HepG2 (cell line): ENCODE results near the gene PSEN2. TPM values are rescaled to one million over a fixed set of nuclear protein-coding genes. Genes with fewer than 3 reads are reported as not detected.

Source experiments
- BRD4 ChIP-seq: sonication (generic); formaldehyde crosslinking; IDR thresholded peaks from 2 replicates; pipeline ENCODE4 v1.4.0; 2020; ENCODE audit warnings: missing genetic modification reagents
- CBFB ChIP-seq: sonication (generic); formaldehyde crosslinking; IDR thresholded peaks from 2 replicates; pipeline ENCODE4 v1.4.0; 2020; ENCODE audit warnings: missing genetic modification reagents
- GABPB1 ChIP-seq: IDR thresholded peaks from 2 replicates; pipeline ENCODE4 v1.6.1; 2016; ENCODE audit warnings: mild to moderate bottlenecking, missing genetic modification reagents, moderate library complexity, missing compliant biosample characterization
- NFE2L2 ChIP-seq: fragments of 150-350 bp; IDR thresholded peaks from 2 replicates; pipeline ENCODE4 v1.6.1; 2014; ENCODE audit warnings: low read length
- RAD51 ChIP-seq: fragments of 450-650 bp; IDR thresholded peaks from 2 replicates; pipeline ENCODE4 v1.6.1; 2016; ENCODE audit warnings: borderline replicate concordance
- RARG ChIP-seq: sonication (generic); formaldehyde crosslinking; IDR thresholded peaks from 2 replicates; pipeline ENCODE4 v1.4.0; 2020; ENCODE audit warnings: low read depth, mild to moderate bottlenecking, missing genetic modification reagents
- RFX5 ChIP-seq: IDR thresholded peaks from 2 replicates; pipeline ENCODE4 v1.6.1; 2011; ENCODE audit warnings: low read depth, low read length, improper control_type of control experiment
- TOPORS ChIP-seq: sonication (generic); formaldehyde crosslinking; IDR thresholded peaks from 2 replicates; pipeline ENCODE4 v1.8.0; 2023; ENCODE audit warnings: mild to moderate bottlenecking, missing genetic modification reagents
- ZFP41 ChIP-seq: sonication (generic); formaldehyde crosslinking; IDR thresholded peaks from 2 replicates; pipeline ENCODE4 v1.4.0; 2020; ENCODE audit warnings: mild to moderate bottlenecking, missing genetic modification reagents, borderline replicate concordance
- ZFX ChIP-seq: sonication (generic); formaldehyde crosslinking; IDR thresholded peaks from 2 replicates; pipeline ENCODE4 v1.4.0; 2020; ENCODE audit warnings: mild to moderate bottlenecking, low read depth, missing genetic modification reagents, moderate library complexity
- ZNF225 ChIP-seq: sonication (generic); formaldehyde crosslinking; IDR thresholded peaks from 2 replicates; pipeline ENCODE4 v1.4.0; 2020; ENCODE audit warnings: mild to moderate bottlenecking, missing genetic modification reagents
- ZSCAN9 ChIP-seq: IDR thresholded peaks from 2 replicates; pipeline ENCODE4 v1.6.1; 2016; ENCODE audit warnings: borderline replicate concordance
- polyA plus RNA-seq, 8 experiments: library from polyadenylated mRNA; depleted of rRNA in 3 of 8; stranded (reverse) in 7 of 8; unstranded in 1 of 8; fragments of >200 nt; fragmentation: Illumina TruSeq in 4 of 8; extraction: Trizol in 4 of 8; gene quantifications; 2 replicates each; pipeline versions ENCODE4 v1.2.1 to v1.2.3, GENCODE V29; 2011 to 2016; ENCODE audit warnings: low read depth in 4 of 8, missing spikeins in 1 of 8, mixed read lengths in 1 of 8; ENCODE audit not compliant: insufficient read depth in 1 of 8
- total RNA-seq, 5 experiments: library from RNA; depleted of rRNA; stranded (reverse); fragments of >200 nt; fragmentation: Illumina TruSeq; extraction: Trizol; gene quantifications; 2 replicates each; pipeline ENCODE4 v1.2.3, GENCODE V29; 2016; ENCODE audit warnings: low read depth in 1 of 5
- TF ChIP-seq, protein P1 (sequence below): sonication (generic); formaldehyde crosslinking; IDR thresholded peaks from 2 replicates; pipeline ENCODE4 v1.4.0; 2020; ENCODE audit warnings: missing genetic modification reagents
- TF ChIP-seq, protein P2 (sequence below): sonication (generic); formaldehyde crosslinking; IDR thresholded peaks from 2 replicates; pipeline ENCODE4 v1.8.1; 2023; ENCODE audit warnings: missing genetic modification reagents, mild to moderate bottlenecking, borderline replicate concordance
- TF ChIP-seq, protein P3 (sequence below): sonication (generic); formaldehyde crosslinking; IDR thresholded peaks from 2 replicates; pipeline ENCODE4 v1.8.1; 2022; ENCODE audit warnings: mild to moderate bottlenecking, missing genetic modification reagents
- TF ChIP-seq, protein P4 (sequence below), 2 experiments: IDR thresholded peaks; 2 replicates each; pipeline ENCODE4 v1.6.1; 2011 to 2012; ENCODE audit warnings: low read length in 2 of 2, borderline replicate concordance in 1 of 2, low read depth in 1 of 2, mild to moderate bottlenecking in 1 of 2, moderate library complexity in 1 of 2
- TF ChIP-seq, protein P5 (sequence below): sonication (generic); formaldehyde crosslinking; IDR thresholded peaks from 2 replicates; pipeline ENCODE4 v1.5.0; 2020; ENCODE audit warnings: missing genetic modification reagents
- TF ChIP-seq, protein P6 (sequence below): sonication (generic); formaldehyde crosslinking; IDR thresholded peaks from 2 replicates; pipeline ENCODE4 v1.8.1; 2023; ENCODE audit warnings: mild to moderate bottlenecking, missing genetic modification reagents

The PSEN2 gene
- total and polyA plus RNA-seq, 2 of the 13 experiments (the other 11 are each of a cell fraction or from before 2014, with no cell fraction given): 5.9 to 13.1 TPM

DNA sequence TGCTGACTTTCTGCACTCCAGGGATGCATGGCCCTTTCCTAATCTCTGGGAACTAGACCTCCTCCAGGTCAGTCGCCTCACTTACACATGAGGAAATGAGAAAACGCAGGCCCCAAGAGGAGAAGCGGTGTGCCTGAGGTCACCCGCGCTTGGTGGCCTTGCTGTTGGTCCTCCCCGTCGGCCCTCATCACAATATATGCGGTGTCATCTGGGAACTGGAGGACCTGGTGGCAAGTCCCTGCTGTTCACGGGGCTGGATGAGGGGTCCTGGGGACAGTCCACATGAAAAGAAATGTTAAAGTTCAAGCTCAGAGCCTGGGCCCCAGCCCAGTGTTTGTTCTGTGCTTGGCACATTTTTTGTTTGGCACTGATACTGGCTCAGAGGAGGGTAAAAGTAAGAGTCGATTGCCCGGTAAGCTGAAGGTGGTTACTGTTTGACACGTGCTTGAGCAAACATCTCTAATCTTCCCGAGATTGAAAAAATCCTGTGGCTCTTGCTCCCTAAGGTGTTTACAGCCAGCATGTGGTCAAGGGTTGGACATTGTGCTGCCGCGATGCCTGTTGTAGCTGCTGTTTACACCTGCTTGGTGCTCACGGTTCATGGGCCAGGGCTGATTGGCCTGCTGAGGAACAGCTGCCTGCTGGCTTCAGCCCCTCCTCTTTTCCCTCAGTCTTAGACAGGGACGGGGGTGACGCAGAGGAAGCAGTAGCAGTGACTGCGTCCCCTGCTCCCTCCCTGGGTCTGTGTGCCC lies 74.9 kb downstream of the PSEN2 start (continued):
- TF ChIP-seq, protein P1, sequence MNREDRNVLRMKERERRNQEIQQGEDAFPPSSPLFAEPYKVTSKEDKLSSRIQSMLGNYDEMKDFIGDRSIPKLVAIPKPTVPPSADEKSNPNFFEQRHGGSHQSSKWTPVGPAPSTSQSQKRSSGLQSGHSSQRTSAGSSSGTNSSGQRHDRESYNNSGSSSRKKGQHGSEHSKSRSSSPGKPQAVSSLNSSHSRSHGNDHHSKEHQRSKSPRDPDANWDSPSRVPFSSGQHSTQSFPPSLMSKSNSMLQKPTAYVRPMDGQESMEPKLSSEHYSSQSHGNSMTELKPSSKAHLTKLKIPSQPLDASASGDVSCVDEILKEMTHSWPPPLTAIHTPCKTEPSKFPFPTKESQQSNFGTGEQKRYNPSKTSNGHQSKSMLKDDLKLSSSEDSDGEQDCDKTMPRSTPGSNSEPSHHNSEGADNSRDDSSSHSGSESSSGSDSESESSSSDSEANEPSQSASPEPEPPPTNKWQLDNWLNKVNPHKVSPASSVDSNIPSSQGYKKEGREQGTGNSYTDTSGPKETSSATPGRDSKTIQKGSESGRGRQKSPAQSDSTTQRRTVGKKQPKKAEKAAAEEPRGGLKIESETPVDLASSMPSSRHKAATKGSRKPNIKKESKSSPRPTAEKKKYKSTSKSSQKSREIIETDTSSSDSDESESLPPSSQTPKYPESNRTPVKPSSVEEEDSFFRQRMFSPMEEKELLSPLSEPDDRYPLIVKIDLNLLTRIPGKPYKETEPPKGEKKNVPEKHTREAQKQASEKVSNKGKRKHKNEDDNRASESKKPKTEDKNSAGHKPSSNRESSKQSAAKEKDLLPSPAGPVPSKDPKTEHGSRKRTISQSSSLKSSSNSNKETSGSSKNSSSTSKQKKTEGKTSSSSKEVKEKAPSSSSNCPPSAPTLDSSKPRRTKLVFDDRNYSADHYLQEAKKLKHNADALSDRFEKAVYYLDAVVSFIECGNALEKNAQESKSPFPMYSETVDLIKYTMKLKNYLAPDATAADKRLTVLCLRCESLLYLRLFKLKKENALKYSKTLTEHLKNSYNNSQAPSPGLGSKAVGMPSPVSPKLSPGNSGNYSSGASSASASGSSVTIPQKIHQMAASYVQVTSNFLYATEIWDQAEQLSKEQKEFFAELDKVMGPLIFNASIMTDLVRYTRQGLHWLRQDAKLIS (CRISPR knock-in tag): no peak
- TF ChIP-seq ZSCAN9 (CRISPR knock-in tag): no peak
- TF ChIP-seq, protein P2, sequence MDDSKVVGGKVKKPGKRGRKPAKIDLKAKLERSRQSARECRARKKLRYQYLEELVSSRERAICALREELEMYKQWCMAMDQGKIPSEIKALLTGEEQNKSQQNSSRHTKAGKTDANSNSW (CRISPR knock-in tag): peak; percentile 58; the same call in 1 of the 2 replicates
- no peak for TF ChIP-seq BRD4
- TF ChIP-seq, protein P3, sequence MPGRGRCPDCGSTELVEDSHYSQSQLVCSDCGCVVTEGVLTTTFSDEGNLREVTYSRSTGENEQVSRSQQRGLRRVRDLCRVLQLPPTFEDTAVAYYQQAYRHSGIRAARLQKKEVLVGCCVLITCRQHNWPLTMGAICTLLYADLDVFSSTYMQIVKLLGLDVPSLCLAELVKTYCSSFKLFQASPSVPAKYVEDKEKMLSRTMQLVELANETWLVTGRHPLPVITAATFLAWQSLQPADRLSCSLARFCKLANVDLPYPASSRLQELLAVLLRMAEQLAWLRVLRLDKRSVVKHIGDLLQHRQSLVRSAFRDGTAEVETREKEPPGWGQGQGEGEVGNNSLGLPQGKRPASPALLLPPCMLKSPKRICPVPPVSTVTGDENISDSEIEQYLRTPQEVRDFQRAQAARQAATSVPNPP (CRISPR knock-in tag): peak; percentile 33; the same call in 1 of the 2 replicates
- TF ChIP-seq GABPB1 (CRISPR knock-in tag): no peak; the same call in 1 of the 2 replicates
- TF ChIP-seq, protein P4, sequence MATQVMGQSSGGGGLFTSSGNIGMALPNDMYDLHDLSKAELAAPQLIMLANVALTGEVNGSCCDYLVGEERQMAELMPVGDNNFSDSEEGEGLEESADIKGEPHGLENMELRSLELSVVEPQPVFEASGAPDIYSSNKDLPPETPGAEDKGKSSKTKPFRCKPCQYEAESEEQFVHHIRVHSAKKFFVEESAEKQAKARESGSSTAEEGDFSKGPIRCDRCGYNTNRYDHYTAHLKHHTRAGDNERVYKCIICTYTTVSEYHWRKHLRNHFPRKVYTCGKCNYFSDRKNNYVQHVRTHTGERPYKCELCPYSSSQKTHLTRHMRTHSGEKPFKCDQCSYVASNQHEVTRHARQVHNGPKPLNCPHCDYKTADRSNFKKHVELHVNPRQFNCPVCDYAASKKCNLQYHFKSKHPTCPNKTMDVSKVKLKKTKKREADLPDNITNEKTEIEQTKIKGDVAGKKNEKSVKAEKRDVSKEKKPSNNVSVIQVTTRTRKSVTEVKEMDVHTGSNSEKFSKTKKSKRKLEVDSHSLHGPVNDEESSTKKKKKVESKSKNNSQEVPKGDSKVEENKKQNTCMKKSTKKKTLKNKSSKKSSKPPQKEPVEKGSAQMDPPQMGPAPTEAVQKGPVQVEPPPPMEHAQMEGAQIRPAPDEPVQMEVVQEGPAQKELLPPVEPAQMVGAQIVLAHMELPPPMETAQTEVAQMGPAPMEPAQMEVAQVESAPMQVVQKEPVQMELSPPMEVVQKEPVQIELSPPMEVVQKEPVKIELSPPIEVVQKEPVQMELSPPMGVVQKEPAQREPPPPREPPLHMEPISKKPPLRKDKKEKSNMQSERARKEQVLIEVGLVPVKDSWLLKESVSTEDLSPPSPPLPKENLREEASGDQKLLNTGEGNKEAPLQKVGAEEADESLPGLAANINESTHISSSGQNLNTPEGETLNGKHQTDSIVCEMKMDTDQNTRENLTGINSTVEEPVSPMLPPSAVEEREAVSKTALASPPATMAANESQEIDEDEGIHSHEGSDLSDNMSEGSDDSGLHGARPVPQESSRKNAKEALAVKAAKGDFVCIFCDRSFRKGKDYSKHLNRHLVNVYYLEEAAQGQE (IDR thresholded peaks at IDR 0.05; ENCODE audit: borderline replicate concordance in 1 of 2, low read depth in 1 of 2, low read length in 2 of 2): no peak
- TF ChIP-seq, protein P5, sequence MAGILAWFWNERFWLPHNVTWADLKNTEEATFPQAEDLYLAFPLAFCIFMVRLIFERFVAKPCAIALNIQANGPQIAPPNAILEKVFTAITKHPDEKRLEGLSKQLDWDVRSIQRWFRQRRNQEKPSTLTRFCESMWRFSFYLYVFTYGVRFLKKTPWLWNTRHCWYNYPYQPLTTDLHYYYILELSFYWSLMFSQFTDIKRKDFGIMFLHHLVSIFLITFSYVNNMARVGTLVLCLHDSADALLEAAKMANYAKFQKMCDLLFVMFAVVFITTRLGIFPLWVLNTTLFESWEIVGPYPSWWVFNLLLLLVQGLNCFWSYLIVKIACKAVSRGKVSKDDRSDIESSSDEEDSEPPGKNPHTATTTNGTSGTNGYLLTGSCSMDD: no peak
- TF ChIP-seq ZFP41: no peak
- TF ChIP-seq RARG (CRISPR knock-in tag): no peak
- no peak for TF ChIP-seq TOPORS (CRISPR knock-in tag)
- TF ChIP-seq CBFB (CRISPR knock-in tag): no peak; the same call in 1 of the 2 replicates
- TF ChIP-seq ZNF225 (CRISPR knock-in tag): no peak
- no peak for TF ChIP-seq RFX5
- no peak; the same call in 1 of the 2 replicates for TF ChIP-seq NFE2L2
- TF ChIP-seq RAD51: no peak
- peak; percentile 60 for TF ChIP-seq ZFX (CRISPR knock-in tag)
- TF ChIP-seq, protein P6, sequence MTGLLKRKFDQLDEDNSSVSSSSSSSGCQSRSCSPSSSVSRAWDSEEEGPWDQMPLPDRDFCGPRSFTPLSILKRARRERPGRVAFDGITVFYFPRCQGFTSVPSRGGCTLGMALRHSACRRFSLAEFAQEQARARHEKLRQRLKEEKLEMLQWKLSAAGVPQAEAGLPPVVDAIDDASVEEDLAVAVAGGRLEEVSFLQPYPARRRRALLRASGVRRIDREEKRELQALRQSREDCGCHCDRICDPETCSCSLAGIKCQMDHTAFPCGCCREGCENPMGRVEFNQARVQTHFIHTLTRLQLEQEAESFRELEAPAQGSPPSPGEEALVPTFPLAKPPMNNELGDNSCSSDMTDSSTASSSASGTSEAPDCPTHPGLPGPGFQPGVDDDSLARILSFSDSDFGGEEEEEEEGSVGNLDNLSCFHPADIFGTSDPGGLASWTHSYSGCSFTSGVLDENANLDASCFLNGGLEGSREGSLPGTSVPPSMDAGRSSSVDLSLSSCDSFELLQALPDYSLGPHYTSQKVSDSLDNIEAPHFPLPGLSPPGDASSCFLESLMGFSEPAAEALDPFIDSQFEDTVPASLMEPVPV (CRISPR knock-in tag): no peak
